NCI-H1694 treated with DMSO at 0.1 percent for 48 hours (cell line): ENCODE results near the gene JMJD1C.
"Not testable (repeated sequence)": the region's sequence is repeated elsewhere in the genome, so short reads cannot be mapped to it uniquely, and the experiment has no call there.

Experiments
- DNase-seq: peaks from one replicate; lab custom pipeline; 2025; lab: John Stamatoyannopoulos, UW

Gene JMJD1C

GRCh38 chr10:63297941-63298340, 167.8 kb downstream of the JMJD1C start:
- no peak for DNase-seq

GRCh38 chr10:63294781-63295180, 171.0 kb downstream of the JMJD1C start:
- no peak for DNase-seq

- not testable (repeated sequence) for DNase-seq
These were observed 172.9 kb downstream of the JMJD1C start for GRCh38 chr10:63292847-63293246.

- DNase-seq: no peak
These were observed 177.6 kb downstream of the JMJD1C start for GRCh38 chr10:63288170-63288569.

- DNase-seq: no peak
These were observed 179.0 kb downstream of the JMJD1C start for GRCh38 chr10:63286754-63287264.

GRCh38 chr10:63286340-63286739, 179.4 kb downstream of the JMJD1C start:
- DNase-seq: no peak

- not testable (repeated sequence) for DNase-seq
These were observed 181.9 kb downstream of the JMJD1C start for GRCh38 chr10:63283901-63284300.

- DNase-seq: no peak
These were observed 182.7 kb downstream of the JMJD1C start for GRCh38 chr10:63283093-63283492.

- DNase-seq: no peak
These were observed 183.8 kb downstream of the JMJD1C start for GRCh38 chr10:63281967-63282366.

GRCh38 chr10:63280386-63280785, 185.4 kb downstream of the JMJD1C start:
- no peak for DNase-seq

GRCh38 chr10:63275094-63275493, 190.7 kb downstream of the JMJD1C start:
- DNase-seq: no peak

- no peak for DNase-seq
These were observed 192.2 kb downstream of the JMJD1C start for GRCh38 chr10:63273577-63273976.

GRCh38 chr10:63268798-63269503, 196.8 kb downstream of the JMJD1C start:
- peak; percentile 93 for DNase-seq

GRCh38 chr10:63268149-63268797, 197.5 kb downstream of the JMJD1C start:
- DNase-seq: no peak

- peak; percentile 10 for DNase-seq
These were observed 198.2 kb downstream of the JMJD1C start for GRCh38 chr10:63267414-63268148.

GRCh38 chr10:63266391-63267316, 199.1 kb downstream of the JMJD1C start:
- DNase-seq: no peak

GRCh38 chr10:63265683-63266235, 200.0 kb downstream of the JMJD1C start:
- no peak for DNase-seq

- no peak for DNase-seq
These were observed 200.6 kb downstream of the JMJD1C start for GRCh38 chr10:63265222-63265617.

GRCh38 chr10:63264617-63265221, 201.1 kb downstream of the JMJD1C start:
- no peak for DNase-seq

- DNase-seq: no peak
These were observed 203.2 kb downstream of the JMJD1C start for GRCh38 chr10:63262430-63263073.
